ENCODE measurements around the gene CBL.
"Not testable (repeated sequence)": the region's sequence is repeated elsewhere in the genome, so short reads cannot be mapped to it uniquely, and the experiment has no call there.

CBL gene

GRCh38 chr11:119185981-119186634, 20.0 kb upstream of the CBL start:
- Histone ChIP-seq H3K4me1 (ENCODE audit: control insufficient read depth, insufficient read depth, low read length, unreplicated experiment) (no peaks in the 10 kb centered on the region), H2AFZ (ENCODE audit: low read length, unreplicated experiment) (no peak overlapping the region), H3K4me3 (ENCODE audit: low read depth, low read length) (no peak overlapping the region), H3K36me3 (ENCODE audit: insufficient read depth, low read length) (no peaks in the 10 kb centered on the region), H3K79me2 (ENCODE audit: control insufficient read depth, insufficient read depth, low read length, unreplicated experiment) (no peaks in the 10 kb centered on the region), H3K27me3 (ENCODE audit: insufficient read depth, low read length) (peaks cover 11% of the 10 kb centered on the region), H3K27ac (ENCODE audit: low read depth, low read length) (no peak overlapping the region)

- H3K27me3 ChIP-seq (ENCODE audit: insufficient read depth, low read length) = peaks cover 11% of the 10 kb centered on the region
- H3K4me3 ChIP-seq (ENCODE audit: low read depth, low read length) = no peak overlapping the region
- no peaks in the 10 kb centered on the region for H3K36me3 ChIP-seq (ENCODE audit: insufficient read depth, low read length)
- no peaks in the 10 kb centered on the region for H3K79me2 ChIP-seq (ENCODE audit: control insufficient read depth, insufficient read depth, low read length, unreplicated experiment)
- H3K4me1 ChIP-seq (ENCODE audit: control insufficient read depth, insufficient read depth, low read length, unreplicated experiment) = no peaks in the 10 kb centered on the region
- H2AFZ ChIP-seq (ENCODE audit: low read length, unreplicated experiment) = no peak overlapping the region
- H3K27ac ChIP-seq (ENCODE audit: low read depth, low read length) = no peak overlapping the region
Observed at GRCh38 chr11:119187123-119187892, 18.8 kb upstream of the CBL start.

- no peaks in the 10 kb centered on the region for H3K79me2 ChIP-seq (ENCODE audit: control insufficient read depth, insufficient read depth, low read length, unreplicated experiment)
- H3K27ac ChIP-seq (ENCODE audit: low read depth, low read length) = no peak overlapping the region
- no peaks in the 10 kb centered on the region for H3K4me1 ChIP-seq (ENCODE audit: control insufficient read depth, insufficient read depth, low read length, unreplicated experiment)
- no peak overlapping the region for H2AFZ ChIP-seq (ENCODE audit: low read length, unreplicated experiment)
- no peak overlapping the region for H3K4me3 ChIP-seq (ENCODE audit: low read depth, low read length)
- H3K36me3 ChIP-seq (ENCODE audit: insufficient read depth, low read length) = no peaks in the 10 kb centered on the region
- peaks cover 11% of the 10 kb centered on the region for H3K27me3 ChIP-seq (ENCODE audit: insufficient read depth, low read length)
Observed at GRCh38 chr11:119188067-119188466, 18.1 kb upstream of the CBL start.

GRCh38 chr11:119188887-119189286, 17.3 kb upstream of the CBL start:
- Histone ChIP-seq H3K4me1 (ENCODE audit: control insufficient read depth, insufficient read depth, low read length, unreplicated experiment) (no peaks in the 10 kb centered on the region), H3K79me2 (ENCODE audit: control insufficient read depth, insufficient read depth, low read length, unreplicated experiment) (no peaks in the 10 kb centered on the region), H3K27ac (ENCODE audit: low read depth, low read length) (no peak overlapping the region), H3K27me3 (ENCODE audit: insufficient read depth, low read length) (peaks cover 11% of the 10 kb centered on the region), H2AFZ (ENCODE audit: low read length, unreplicated experiment) (no peak overlapping the region), H3K36me3 (ENCODE audit: insufficient read depth, low read length) (no peaks in the 10 kb centered on the region), H3K4me3 (ENCODE audit: low read depth, low read length) (no peak overlapping the region)

GRCh38 chr11:119189393-119189792, 16.7 kb upstream of the CBL start:
- Histone ChIP-seq H3K4me1 (ENCODE audit: control insufficient read depth, insufficient read depth, low read length, unreplicated experiment) (no peaks in the 10 kb centered on the region), H2AFZ (ENCODE audit: low read length, unreplicated experiment) (no peak overlapping the region), H3K36me3 (ENCODE audit: insufficient read depth, low read length) (no peaks in the 10 kb centered on the region), H3K27me3 (ENCODE audit: insufficient read depth, low read length) (peaks cover 11% of the 10 kb centered on the region), H3K79me2 (ENCODE audit: control insufficient read depth, insufficient read depth, low read length, unreplicated experiment) (no peaks in the 10 kb centered on the region), H3K4me3 (ENCODE audit: low read depth, low read length) (no peak overlapping the region), H3K27ac (ENCODE audit: low read depth, low read length) (no peak overlapping the region)

- H3K79me2 ChIP-seq (ENCODE audit: control insufficient read depth, insufficient read depth, low read length, unreplicated experiment) = no peaks in the 10 kb centered on the region
- no peak overlapping the region for H2AFZ ChIP-seq (ENCODE audit: low read length, unreplicated experiment)
- H3K4me3 ChIP-seq (ENCODE audit: low read depth, low read length) = no peak overlapping the region
- no peak overlapping the region for H3K27ac ChIP-seq (ENCODE audit: low read depth, low read length)
- H3K36me3 ChIP-seq (ENCODE audit: insufficient read depth, low read length) = no peaks in the 10 kb centered on the region
- peaks cover 8% of the 10 kb centered on the region for H3K27me3 ChIP-seq (ENCODE audit: insufficient read depth, low read length)
- H3K4me1 ChIP-seq (ENCODE audit: control insufficient read depth, insufficient read depth, low read length, unreplicated experiment) = no peaks in the 10 kb centered on the region
Observed at GRCh38 chr11:119190531-119190930, 15.6 kb upstream of the CBL start.

- H2AFZ ChIP-seq (ENCODE audit: low read length, unreplicated experiment); H3K36me3 ChIP-seq (ENCODE audit: insufficient read depth, low read length); H3K4me3 ChIP-seq (ENCODE audit: low read depth, low read length); H3K79me2 ChIP-seq (ENCODE audit: control insufficient read depth, insufficient read depth, low read length, unreplicated experiment); H3K27me3 ChIP-seq (ENCODE audit: insufficient read depth, low read length); H3K4me1 ChIP-seq (ENCODE audit: control insufficient read depth, insufficient read depth, low read length, unreplicated experiment); H3K27ac ChIP-seq (ENCODE audit: low read depth, low read length): not testable (repeated sequence)
Observed at GRCh38 chr11:119191265-119191664, 14.9 kb upstream of the CBL start.

- H3K27ac ChIP-seq (ENCODE audit: low read depth, low read length) = no peak overlapping the region
- no peaks in the 10 kb centered on the region for H3K4me1 ChIP-seq (ENCODE audit: control insufficient read depth, insufficient read depth, low read length, unreplicated experiment)
- no peaks in the 10 kb centered on the region for H3K79me2 ChIP-seq (ENCODE audit: control insufficient read depth, insufficient read depth, low read length, unreplicated experiment)
- H3K4me3 ChIP-seq (ENCODE audit: low read depth, low read length) = no peak overlapping the region
- H3K36me3 ChIP-seq (ENCODE audit: insufficient read depth, low read length) = no peaks in the 10 kb centered on the region
- no peak overlapping the region for H2AFZ ChIP-seq (ENCODE audit: low read length, unreplicated experiment)
- no peaks in the 10 kb centered on the region for H3K27me3 ChIP-seq (ENCODE audit: insufficient read depth, low read length)
Observed at GRCh38 chr11:119192111-119192510, 14.0 kb upstream of the CBL start.

GRCh38 chr11:119193001-119193400, 13.1 kb upstream of the CBL start:
- H3K4me1 ChIP-seq (ENCODE audit: control insufficient read depth, insufficient read depth, low read length, unreplicated experiment) = no peaks in the 10 kb centered on the region
- no peaks in the 10 kb centered on the region for H3K79me2 ChIP-seq (ENCODE audit: control insufficient read depth, insufficient read depth, low read length, unreplicated experiment)
- no peak overlapping the region for H3K27ac ChIP-seq (ENCODE audit: low read depth, low read length)
- no peak overlapping the region for H2AFZ ChIP-seq (ENCODE audit: low read length, unreplicated experiment)
- no peaks in the 10 kb centered on the region for H3K36me3 ChIP-seq (ENCODE audit: insufficient read depth, low read length)
- H3K4me3 ChIP-seq (ENCODE audit: low read depth, low read length) = no peak overlapping the region
- H3K27me3 ChIP-seq (ENCODE audit: insufficient read depth, low read length) = no peaks in the 10 kb centered on the region

- no peaks in the 10 kb centered on the region for H3K36me3 ChIP-seq (ENCODE audit: insufficient read depth, low read length)
- no peaks in the 10 kb centered on the region for H3K4me1 ChIP-seq (ENCODE audit: control insufficient read depth, insufficient read depth, low read length, unreplicated experiment)
- no peak overlapping the region for H3K27ac ChIP-seq (ENCODE audit: low read depth, low read length)
- H3K4me3 ChIP-seq (ENCODE audit: low read depth, low read length) = no peak overlapping the region
- H2AFZ ChIP-seq (ENCODE audit: low read length, unreplicated experiment) = no peak overlapping the region
- no peaks in the 10 kb centered on the region for H3K79me2 ChIP-seq (ENCODE audit: control insufficient read depth, insufficient read depth, low read length, unreplicated experiment)
- H3K27me3 ChIP-seq (ENCODE audit: insufficient read depth, low read length) = no peaks in the 10 kb centered on the region
Observed at GRCh38 chr11:119193626-119194025, 12.5 kb upstream of the CBL start.

- no peak overlapping the region for H3K27ac ChIP-seq (ENCODE audit: low read depth, low read length)
- no peaks in the 10 kb centered on the region for H3K4me1 ChIP-seq (ENCODE audit: control insufficient read depth, insufficient read depth, low read length, unreplicated experiment)
- H2AFZ ChIP-seq (ENCODE audit: low read length, unreplicated experiment) = no peak overlapping the region
- no peaks in the 10 kb centered on the region for H3K27me3 ChIP-seq (ENCODE audit: insufficient read depth, low read length)
- H3K4me3 ChIP-seq (ENCODE audit: low read depth, low read length) = no peak overlapping the region; the same call in 1 of the 2 replicates
- H3K36me3 ChIP-seq (ENCODE audit: insufficient read depth, low read length) = no peaks in the 10 kb centered on the region
- no peaks in the 10 kb centered on the region for H3K79me2 ChIP-seq (ENCODE audit: control insufficient read depth, insufficient read depth, low read length, unreplicated experiment)
Observed at GRCh38 chr11:119194811-119195440, 11.2 kb upstream of the CBL start.
